WTC11 (cell line): ENCODE measurements around the gene TAF5. TPM values are rescaled to one million over a fixed set of nuclear protein-coding genes. Genes with fewer than 3 reads are reported as not detected.
A peak's percentile ranks its signal among the peaks of the same experiment; 100 is the strongest.

Experiments used
- ATAC-seq: fragments of 200-7000 bp; cut with Tn5 transposase; 2 replicates; pipeline ENCODE4 v1.10.0; 2021; ENCODE audit warnings: mild to moderate bottlenecking, moderate library complexity
- Bru-seq: library from RNA; stranded (reverse); fragments of 400-500 nt; gene quantifications from one replicate; lab custom pipeline; 2021; lab: Mats Ljungman, UMichigan
- CTCF ChIA-PET: fragments of 300-600 bp; sonication (Branson Sonifier 250); formaldehyde crosslinking; loops from one replicate; lab custom pipeline; 2021; ENCODE audit warnings: antibody characterized with exemption; lab: Charles Lee
- POLR2A ChIA-PET: fragments of 350-600 bp; sonication (Branson Sonifier 250); formaldehyde crosslinking; loops from one replicate; lab custom pipeline; 2021; ENCODE audit warnings: antibody characterized with exemption; lab: Charles Lee
- DNase-seq: peaks from one replicate; pipeline ENCODE4 v3.0.0; 2021; ENCODE audit warnings: low spot score
- H3K27ac Mint-ChIP-seq: 2 replicates; pipeline ENCODE4 v1.8.0; 2021; ENCODE audit warnings: mixed read lengths
- H3K27me3 Mint-ChIP-seq: 2 replicates; pipeline ENCODE4 v1.8.0; 2021; ENCODE audit warnings: low read depth, mild to moderate bottlenecking, moderate library complexity, mixed read lengths
- H3K36me3 Mint-ChIP-seq: 2 replicates; pipeline ENCODE4 v1.8.0; 2021; ENCODE audit warnings: mixed read lengths
- H3K4me1 Mint-ChIP-seq: 2 replicates; pipeline ENCODE4 v1.8.0; 2022; ENCODE audit warnings: mixed read lengths
- H3K4me3 Mint-ChIP-seq: 2 replicates; pipeline ENCODE4 v1.8.0; 2021; ENCODE audit warnings: mild to moderate bottlenecking, moderate library complexity, mixed read lengths
- H3K9me3 Mint-ChIP-seq: 2 replicates; pipeline ENCODE4 v1.8.0; 2021; ENCODE audit warnings: mixed read lengths
- CREB1 ChIP-seq: sonication (generic); formaldehyde crosslinking; IDR thresholded peaks from 2 replicates; pipeline ENCODE4 v1.8.0; 2023; ENCODE audit warnings: mild to moderate bottlenecking, missing genetic modification reagents
- CREM ChIP-seq: sonication (generic); formaldehyde crosslinking; IDR thresholded peaks from 2 replicates; pipeline ENCODE4 v1.8.1; 2022; ENCODE audit warnings: mild to moderate bottlenecking, missing genetic modification reagents, moderate library complexity
- ELF4 ChIP-seq: sonication (generic); formaldehyde crosslinking; IDR thresholded peaks from 2 replicates; pipeline ENCODE4 v1.8.1; 2022; ENCODE audit warnings: low read depth, mild to moderate bottlenecking, moderate library complexity, missing genetic modification reagents
- FOXP1 ChIP-seq: sonication (generic); formaldehyde crosslinking; IDR thresholded peaks from 2 replicates; pipeline ENCODE4 v1.8.0; 2022; ENCODE audit warnings: missing genetic modification reagents, mild to moderate bottlenecking, moderate library complexity, borderline replicate concordance
- NFYB ChIP-seq: sonication (generic); formaldehyde crosslinking; conservative IDR thresholded peaks from 2 replicates; pipeline ENCODE4 v1.8.0; 2022; ENCODE audit warnings: low read depth, missing genetic modification reagents
- RELA ChIP-seq: sonication (generic); formaldehyde crosslinking; IDR thresholded peaks from 2 replicates; pipeline ENCODE4 v1.8.1; 2022; ENCODE audit warnings: missing genetic modification reagents, mild to moderate bottlenecking, borderline replicate concordance
- SP1 ChIP-seq: sonication (generic); formaldehyde crosslinking; conservative IDR thresholded peaks from 2 replicates; pipeline ENCODE4 v1.8.1; 2022; ENCODE audit warnings: missing genetic modification reagents
- TEAD1 ChIP-seq: sonication (generic); formaldehyde crosslinking; IDR thresholded peaks from 2 replicates; pipeline ENCODE4 v1.8.0; 2022; ENCODE audit warnings: mild to moderate bottlenecking, missing genetic modification reagents
- long read RNA-seq, 3 experiments: library from RNA in 1 of 3; library from capped mRNA in 1 of 3; library from polyadenylated mRNA in 1 of 3; unstranded in 2 of 3; stranded (forward) in 1 of 3; transcript quantifications; one replicate each; pipeline ENCODE4 v2.0.0, GENCODE V29; 2021
- total RNA-seq: library from RNA; stranded (reverse); gene quantifications from 3 replicates; pipeline ENCODE4 v1.2.3, GENCODE V29; 2021
- TF ChIP-seq, protein P1 (sequence below): fragments of 250-450 bp; sonication (Bioruptor Pico); IDR thresholded peaks from 2 replicates; pipeline ENCODE4 v2.1.2; 2022; ENCODE audit warnings: mild to moderate bottlenecking, moderate library complexity
- TF ChIP-seq, protein P2 (sequence below): sonication (generic); formaldehyde crosslinking; IDR thresholded peaks from 2 replicates; pipeline ENCODE4 v1.8.1; 2023; ENCODE audit warnings: mild to moderate bottlenecking, missing genetic modification reagents, moderate library complexity
- TF ChIP-seq, protein P3 (sequence below): sonication (generic); formaldehyde crosslinking; IDR thresholded peaks from 2 replicates; pipeline ENCODE4 v1.8.1; 2022; ENCODE audit warnings: low read depth, mild to moderate bottlenecking, moderate library complexity, missing genetic modification reagents, borderline replicate concordance
- TF ChIP-seq, protein P4 (sequence below): sonication (generic); formaldehyde crosslinking; IDR thresholded peaks from 2 replicates; pipeline ENCODE4 v1.8.0; 2023; ENCODE audit warnings: missing genetic modification reagents
- TF ChIP-seq, protein P5 (sequence below): fragments of 250-450 bp; sonication (Bioruptor Pico); IDR thresholded peaks from 2 replicates; pipeline ENCODE4 v1.9.0; 2021; ENCODE audit warnings: mild to moderate bottlenecking, borderline replicate concordance
- TF ChIP-seq, protein P6 (sequence below): sonication (generic); formaldehyde crosslinking; IDR thresholded peaks from 2 replicates; pipeline ENCODE4 v1.8.0; 2022; ENCODE audit warnings: mild to moderate bottlenecking, missing genetic modification reagents
- TF ChIP-seq, protein P7 (sequence below): fragments of 250-450 bp; sonication (Bioruptor Pico); IDR thresholded peaks from 2 replicates; pipeline ENCODE4 v1.9.0; 2021; ENCODE audit warnings: mild to moderate bottlenecking
- TF ChIP-seq, protein P8 (sequence below): sonication (generic); formaldehyde crosslinking; IDR thresholded peaks from 2 replicates; pipeline ENCODE4 v1.8.0; 2022; ENCODE audit warnings: mild to moderate bottlenecking, missing genetic modification reagents
- TF ChIP-seq, protein P9 (sequence below): sonication (generic); formaldehyde crosslinking; IDR thresholded peaks from 2 replicates; pipeline ENCODE4 v1.8.0; 2022; ENCODE audit warnings: mild to moderate bottlenecking, missing genetic modification reagents

Gene TAF5
- 11.1 to 14.9 TPM (median 12.0 TPM) in 3 replicates for total RNA-seq
- percentile 60 among the genes with signal in this experiment for Bru-seq, nascent RNA
- long read RNA-seq, experiment 1, transcript TAF5-201 (11 exons, 3,268 nt): major isoform, 128 of 148 reads
- long read RNA-seq, experiment 1, partial matches to known transcripts: 9 of 148 reads
- long read RNA-seq, experiment 1, other reads (novel, unspliced or antisense): 11 of 148 reads
- long read RNA-seq, experiment 2, partial matches to known transcripts: 3 of 19 reads
- long read RNA-seq, experiment 2, other reads (novel, unspliced or antisense): 12 of 19 reads
- long read RNA-seq, experiment 3, partial matches to known transcripts: 2 of 2 reads
- long read RNA-seq, experiment 3, other reads (novel, unspliced or antisense): 0 of 2 reads

DNA sequence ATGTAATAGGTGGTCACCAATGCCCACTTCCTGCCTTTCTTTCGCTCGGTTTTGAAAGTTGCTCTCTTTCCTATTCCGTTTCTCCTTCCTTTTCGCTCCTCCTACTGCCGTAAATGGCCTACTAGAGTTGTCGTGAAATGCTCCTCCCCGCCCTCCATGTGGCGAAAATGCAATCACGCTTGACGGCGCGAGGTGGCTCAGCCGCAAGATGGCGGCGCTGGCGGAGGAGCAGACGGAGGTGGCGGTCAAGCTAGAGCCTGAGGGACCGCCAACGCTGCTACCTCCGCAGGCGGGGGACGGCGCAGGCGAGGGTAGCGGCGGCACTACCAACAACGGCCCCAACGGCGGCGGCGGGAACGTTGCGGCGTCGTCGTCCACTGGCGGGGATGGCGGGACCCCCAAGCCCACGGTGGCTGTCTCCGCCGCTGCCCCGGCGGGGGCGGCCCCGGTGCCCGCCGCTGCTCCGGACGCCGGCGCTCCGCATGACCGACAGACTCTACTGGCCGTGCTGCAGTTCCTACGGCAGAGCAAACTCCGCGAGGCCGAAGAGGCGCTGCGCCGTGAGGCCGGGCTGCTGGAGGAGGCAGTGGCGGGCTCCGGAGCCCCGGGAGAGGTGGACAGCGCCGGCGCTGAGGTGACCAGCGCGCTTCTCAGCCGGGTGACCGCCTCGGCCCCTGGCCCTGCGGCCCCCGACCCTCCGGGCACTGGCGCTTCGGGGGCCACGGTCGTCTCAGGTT lies at the start of gene TAF5:
TAF5 (plus strand) TSS at position 195 of the 737 bp plus-strand sequence; CDS start at position 209, 14 bp downstream.
- ChIA-PET CTCF (interaction anchor here (1.4 kb wide), 1 partner anchor 117 kb away, joined by 4 read pairs; no protein-coding TSS in a partner anchor), POLR2A (interaction anchor here (0.5 to 0.6 kb wide), 2 partner anchors 18 to 194 kb away, joined by 3 to 4 read pairs; no protein-coding TSS in a partner anchor)
- ATAC-seq (peak; percentile 66), DNase-seq (peak; percentile 94)
- Mint-ChIP-seq H3K27me3 (no peaks in the 10 kb centered on the region), H3K36me3 (no peaks in the 10 kb centered on the region), H3K4me1 (peaks cover 5% of the 10 kb centered on the region; the same call in 1 of the 2 replicates), H3K4me3 (peak within 1 kb of the TSS; percentile 78), H3K27ac (peak within 1 kb of the TSS; percentile 94), H3K9me3 (peaks cover 3% of the 10 kb centered on the region; the same call in 1 of the 2 replicates)
- TF ChIP-seq CREB1 (CRISPR knock-in tag) (no peak), FOXP1 (CRISPR knock-in tag) (peak; percentile 93), SP1 (CRISPR knock-in tag) (peak; percentile 89), NFYB (0 out of 2 replicates have a peak, but pooled peaks have one; percentile 17), CREM (CRISPR knock-in tag) (peak; percentile 74), TEAD1 (CRISPR knock-in tag) (peak; percentile 92), ELF4 (CRISPR knock-in tag) (0 out of 2 replicates have a peak, but pooled peaks have one; percentile 27), RELA (CRISPR knock-in tag) (no peak)
- TF ChIP-seq, protein P1, sequence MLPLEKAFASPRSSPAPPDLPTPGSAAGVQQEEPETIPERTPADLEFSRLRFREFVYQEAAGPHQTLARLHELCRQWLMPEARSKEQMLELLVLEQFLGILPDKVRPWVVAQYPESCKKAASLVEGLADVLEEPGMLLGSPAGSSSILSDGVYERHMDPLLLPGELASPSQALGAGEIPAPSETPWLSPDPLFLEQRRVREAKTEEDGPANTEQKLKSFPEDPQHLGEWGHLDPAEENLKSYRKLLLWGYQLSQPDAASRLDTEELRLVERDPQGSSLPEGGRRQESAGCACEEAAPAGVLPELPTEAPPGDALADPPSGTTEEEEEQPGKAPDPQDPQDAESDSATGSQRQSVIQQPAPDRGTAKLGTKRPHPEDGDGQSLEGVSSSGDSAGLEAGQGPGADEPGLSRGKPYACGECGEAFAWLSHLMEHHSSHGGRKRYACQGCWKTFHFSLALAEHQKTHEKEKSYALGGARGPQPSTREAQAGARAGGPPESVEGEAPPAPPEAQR (CRISPR knock-in tag): no peak
- TF ChIP-seq, protein P2, sequence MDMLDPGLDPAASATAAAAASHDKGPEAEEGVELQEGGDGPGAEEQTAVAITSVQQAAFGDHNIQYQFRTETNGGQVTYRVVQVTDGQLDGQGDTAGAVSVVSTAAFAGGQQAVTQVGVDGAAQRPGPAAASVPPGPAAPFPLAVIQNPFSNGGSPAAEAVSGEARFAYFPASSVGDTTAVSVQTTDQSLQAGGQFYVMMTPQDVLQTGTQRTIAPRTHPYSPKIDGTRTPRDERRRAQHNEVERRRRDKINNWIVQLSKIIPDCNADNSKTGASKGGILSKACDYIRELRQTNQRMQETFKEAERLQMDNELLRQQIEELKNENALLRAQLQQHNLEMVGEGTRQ (CRISPR knock-in tag): peak; percentile 63
- TF ChIP-seq, protein P3, sequence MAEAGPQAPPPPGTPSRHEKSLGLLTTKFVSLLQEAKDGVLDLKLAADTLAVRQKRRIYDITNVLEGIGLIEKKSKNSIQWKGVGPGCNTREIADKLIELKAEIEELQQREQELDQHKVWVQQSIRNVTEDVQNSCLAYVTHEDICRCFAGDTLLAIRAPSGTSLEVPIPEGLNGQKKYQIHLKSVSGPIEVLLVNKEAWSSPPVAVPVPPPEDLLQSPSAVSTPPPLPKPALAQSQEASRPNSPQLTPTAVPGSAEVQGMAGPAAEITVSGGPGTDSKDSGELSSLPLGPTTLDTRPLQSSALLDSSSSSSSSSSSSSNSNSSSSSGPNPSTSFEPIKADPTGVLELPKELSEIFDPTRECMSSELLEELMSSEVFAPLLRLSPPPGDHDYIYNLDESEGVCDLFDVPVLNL (CRISPR knock-in tag): peak; percentile 82
- TF ChIP-seq, protein P4, sequence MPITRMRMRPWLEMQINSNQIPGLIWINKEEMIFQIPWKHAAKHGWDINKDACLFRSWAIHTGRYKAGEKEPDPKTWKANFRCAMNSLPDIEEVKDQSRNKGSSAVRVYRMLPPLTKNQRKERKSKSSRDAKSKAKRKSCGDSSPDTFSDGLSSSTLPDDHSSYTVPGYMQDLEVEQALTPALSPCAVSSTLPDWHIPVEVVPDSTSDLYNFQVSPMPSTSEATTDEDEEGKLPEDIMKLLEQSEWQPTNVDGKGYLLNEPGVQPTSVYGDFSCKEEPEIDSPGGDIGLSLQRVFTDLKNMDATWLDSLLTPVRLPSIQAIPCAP (CRISPR knock-in tag): peak; percentile 83
- TF ChIP-seq, protein P5, sequence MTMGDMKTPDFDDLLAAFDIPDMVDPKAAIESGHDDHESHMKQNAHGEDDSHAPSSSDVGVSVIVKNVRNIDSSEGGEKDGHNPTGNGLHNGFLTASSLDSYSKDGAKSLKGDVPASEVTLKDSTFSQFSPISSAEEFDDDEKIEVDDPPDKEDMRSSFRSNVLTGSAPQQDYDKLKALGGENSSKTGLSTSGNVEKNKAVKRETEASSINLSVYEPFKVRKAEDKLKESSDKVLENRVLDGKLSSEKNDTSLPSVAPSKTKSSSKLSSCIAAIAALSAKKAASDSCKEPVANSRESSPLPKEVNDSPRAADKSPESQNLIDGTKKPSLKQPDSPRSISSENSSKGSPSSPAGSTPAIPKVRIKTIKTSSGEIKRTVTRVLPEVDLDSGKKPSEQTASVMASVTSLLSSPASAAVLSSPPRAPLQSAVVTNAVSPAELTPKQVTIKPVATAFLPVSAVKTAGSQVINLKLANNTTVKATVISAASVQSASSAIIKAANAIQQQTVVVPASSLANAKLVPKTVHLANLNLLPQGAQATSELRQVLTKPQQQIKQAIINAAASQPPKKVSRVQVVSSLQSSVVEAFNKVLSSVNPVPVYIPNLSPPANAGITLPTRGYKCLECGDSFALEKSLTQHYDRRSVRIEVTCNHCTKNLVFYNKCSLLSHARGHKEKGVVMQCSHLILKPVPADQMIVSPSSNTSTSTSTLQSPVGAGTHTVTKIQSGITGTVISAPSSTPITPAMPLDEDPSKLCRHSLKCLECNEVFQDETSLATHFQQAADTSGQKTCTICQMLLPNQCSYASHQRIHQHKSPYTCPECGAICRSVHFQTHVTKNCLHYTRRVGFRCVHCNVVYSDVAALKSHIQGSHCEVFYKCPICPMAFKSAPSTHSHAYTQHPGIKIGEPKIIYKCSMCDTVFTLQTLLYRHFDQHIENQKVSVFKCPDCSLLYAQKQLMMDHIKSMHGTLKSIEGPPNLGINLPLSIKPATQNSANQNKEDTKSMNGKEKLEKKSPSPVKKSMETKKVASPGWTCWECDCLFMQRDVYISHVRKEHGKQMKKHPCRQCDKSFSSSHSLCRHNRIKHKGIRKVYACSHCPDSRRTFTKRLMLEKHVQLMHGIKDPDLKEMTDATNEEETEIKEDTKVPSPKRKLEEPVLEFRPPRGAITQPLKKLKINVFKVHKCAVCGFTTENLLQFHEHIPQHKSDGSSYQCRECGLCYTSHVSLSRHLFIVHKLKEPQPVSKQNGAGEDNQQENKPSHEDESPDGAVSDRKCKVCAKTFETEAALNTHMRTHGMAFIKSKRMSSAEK (CRISPR knock-in tag): no peak
- TF ChIP-seq, protein P6, sequence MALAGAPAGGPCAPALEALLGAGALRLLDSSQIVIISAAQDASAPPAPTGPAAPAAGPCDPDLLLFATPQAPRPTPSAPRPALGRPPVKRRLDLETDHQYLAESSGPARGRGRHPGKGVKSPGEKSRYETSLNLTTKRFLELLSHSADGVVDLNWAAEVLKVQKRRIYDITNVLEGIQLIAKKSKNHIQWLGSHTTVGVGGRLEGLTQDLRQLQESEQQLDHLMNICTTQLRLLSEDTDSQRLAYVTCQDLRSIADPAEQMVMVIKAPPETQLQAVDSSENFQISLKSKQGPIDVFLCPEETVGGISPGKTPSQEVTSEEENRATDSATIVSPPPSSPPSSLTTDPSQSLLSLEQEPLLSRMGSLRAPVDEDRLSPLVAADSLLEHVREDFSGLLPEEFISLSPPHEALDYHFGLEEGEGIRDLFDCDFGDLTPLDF: no peak
- TF ChIP-seq, protein P7, sequence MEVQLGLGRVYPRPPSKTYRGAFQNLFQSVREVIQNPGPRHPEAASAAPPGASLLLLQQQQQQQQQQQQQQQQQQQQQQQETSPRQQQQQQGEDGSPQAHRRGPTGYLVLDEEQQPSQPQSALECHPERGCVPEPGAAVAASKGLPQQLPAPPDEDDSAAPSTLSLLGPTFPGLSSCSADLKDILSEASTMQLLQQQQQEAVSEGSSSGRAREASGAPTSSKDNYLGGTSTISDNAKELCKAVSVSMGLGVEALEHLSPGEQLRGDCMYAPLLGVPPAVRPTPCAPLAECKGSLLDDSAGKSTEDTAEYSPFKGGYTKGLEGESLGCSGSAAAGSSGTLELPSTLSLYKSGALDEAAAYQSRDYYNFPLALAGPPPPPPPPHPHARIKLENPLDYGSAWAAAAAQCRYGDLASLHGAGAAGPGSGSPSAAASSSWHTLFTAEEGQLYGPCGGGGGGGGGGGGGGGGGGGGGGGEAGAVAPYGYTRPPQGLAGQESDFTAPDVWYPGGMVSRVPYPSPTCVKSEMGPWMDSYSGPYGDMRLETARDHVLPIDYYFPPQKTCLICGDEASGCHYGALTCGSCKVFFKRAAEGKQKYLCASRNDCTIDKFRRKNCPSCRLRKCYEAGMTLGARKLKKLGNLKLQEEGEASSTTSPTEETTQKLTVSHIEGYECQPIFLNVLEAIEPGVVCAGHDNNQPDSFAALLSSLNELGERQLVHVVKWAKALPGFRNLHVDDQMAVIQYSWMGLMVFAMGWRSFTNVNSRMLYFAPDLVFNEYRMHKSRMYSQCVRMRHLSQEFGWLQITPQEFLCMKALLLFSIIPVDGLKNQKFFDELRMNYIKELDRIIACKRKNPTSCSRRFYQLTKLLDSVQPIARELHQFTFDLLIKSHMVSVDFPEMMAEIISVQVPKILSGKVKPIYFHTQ (CRISPR knock-in tag): no peak
- TF ChIP-seq, protein P8, sequence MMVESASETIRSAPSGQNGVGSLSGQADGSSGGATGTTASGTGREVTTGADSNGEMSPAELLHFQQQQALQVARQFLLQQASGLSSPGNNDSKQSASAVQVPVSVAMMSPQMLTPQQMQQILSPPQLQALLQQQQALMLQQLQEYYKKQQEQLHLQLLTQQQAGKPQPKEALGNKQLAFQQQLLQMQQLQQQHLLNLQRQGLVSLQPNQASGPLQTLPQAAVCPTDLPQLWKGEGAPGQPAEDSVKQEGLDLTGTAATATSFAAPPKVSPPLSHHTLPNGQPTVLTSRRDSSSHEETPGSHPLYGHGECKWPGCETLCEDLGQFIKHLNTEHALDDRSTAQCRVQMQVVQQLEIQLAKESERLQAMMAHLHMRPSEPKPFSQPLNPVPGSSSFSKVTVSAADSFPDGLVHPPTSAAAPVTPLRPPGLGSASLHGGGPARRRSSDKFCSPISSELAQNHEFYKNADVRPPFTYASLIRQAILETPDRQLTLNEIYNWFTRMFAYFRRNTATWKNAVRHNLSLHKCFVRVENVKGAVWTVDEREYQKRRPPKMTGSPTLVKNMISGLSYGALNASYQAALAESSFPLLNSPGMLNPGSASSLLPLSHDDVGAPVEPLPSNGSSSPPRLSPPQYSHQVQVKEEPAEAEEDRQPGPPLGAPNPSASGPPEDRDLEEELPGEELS: peak; percentile 91
- TF ChIP-seq, protein P9, sequence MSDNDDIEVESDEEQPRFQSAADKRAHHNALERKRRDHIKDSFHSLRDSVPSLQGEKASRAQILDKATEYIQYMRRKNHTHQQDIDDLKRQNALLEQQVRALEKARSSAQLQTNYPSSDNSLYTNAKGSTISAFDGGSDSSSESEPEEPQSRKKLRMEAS (CRISPR knock-in tag): peak; percentile 64
